GM23338 (cell line): Measurements from ENCODE around the gene PNPT1. TPM values are rescaled to one million over a fixed set of nuclear protein-coding genes. Genes with fewer than 3 reads are reported as not detected.

Experiments
- ATAC-seq: fragments of 200-7000 bp; cut with Tn5 transposase; 3 replicates; pipeline ENCODE4 v1.9.1; 2020
- DNase-seq: peaks from one replicate; pipeline ENCODE4 v3.0.0-alpha.2; 2015; ENCODE audit warnings: low spot score
- H2AFZ ChIP-seq: fragments of 200-600 bp; sonication (generic); 2 replicates; pipeline ENCODE4 v1.8.0; 2016; ENCODE audit warnings: antibody characterized with exemption, mild to moderate bottlenecking, moderate library complexity
- H3F3A ChIP-seq: fragments of 200-600 bp; sonication (generic); replicated peaks from 2 replicates; pipeline ENCODE4 v1.8.0; 2017; ENCODE audit warnings: antibody characterized with exemption, mixed run types, low read depth
- H3K27ac ChIP-seq: fragments of 200-600 bp; sonication (generic); 2 replicates; pipeline ENCODE4 v1.6.1; 2016; ENCODE audit warnings: low read depth
- H3K27me3 ChIP-seq: fragments of 200-600 bp; sonication (generic); 2 replicates; pipeline ENCODE4 v1.8.0; 2016; ENCODE audit warnings: mild to moderate bottlenecking, mixed run types, moderate library complexity; ENCODE audit not compliant: insufficient read depth
- H3K36me3 ChIP-seq: fragments of 200-600 bp; sonication (generic); 2 replicates; pipeline ENCODE4 v1.8.0; 2016; ENCODE audit warnings: mild to moderate bottlenecking; ENCODE audit not compliant: insufficient read depth
- H3K4me1 ChIP-seq: fragments of 200-600 bp; sonication (generic); 2 replicates; pipeline ENCODE4 v1.8.0; 2016; ENCODE audit warnings: mild to moderate bottlenecking, moderate library complexity; ENCODE audit not compliant: insufficient read depth
- H3K4me2 ChIP-seq: fragments of 200-600 bp; sonication (generic); 2 replicates; pipeline ENCODE4 v1.7.1; 2017; ENCODE audit warnings: mixed run types
- H3K4me3 ChIP-seq: fragments of 200-600 bp; sonication (generic); 2 replicates; pipeline ENCODE4 v1.6.1; 2016; ENCODE audit warnings: mixed run types
- H3K79me2 ChIP-seq: fragments of 200-600 bp; sonication (generic); replicated peaks from 2 replicates; pipeline ENCODE4 v1.8.0; 2017; ENCODE audit warnings: mild to moderate bottlenecking; ENCODE audit not compliant: insufficient read depth
- H3K9me2 ChIP-seq: fragments of 200-600 bp; sonication (generic); 2 replicates; pipeline ENCODE4 v1.8.0; 2017; ENCODE audit not compliant: insufficient read depth
- H4K20me1 ChIP-seq: fragments of 200-600 bp; sonication (generic); replicated peaks from 2 replicates; pipeline ENCODE4 v1.8.0; 2017; ENCODE audit warnings: mild to moderate bottlenecking; ENCODE audit not compliant: insufficient read depth
- H3K27ac Mint-ChIP-seq: 2 replicates; pipeline ENCODE4 v1.8.0; 2020; ENCODE audit warnings: inconsistent platforms, mild to moderate bottlenecking, moderate library complexity, mixed read lengths
- H3K27me3 Mint-ChIP-seq: 3 replicates; pipeline ENCODE4 v1.8.0; 2022; ENCODE audit warnings: low read depth, mild to moderate bottlenecking, moderate library complexity, mixed read lengths, inconsistent platforms; ENCODE audit not compliant: insufficient read depth, poor library complexity
- H3K36me3 Mint-ChIP-seq: 3 replicates; pipeline ENCODE4 v1.8.0; 2021; ENCODE audit warnings: low read depth, mild to moderate bottlenecking, inconsistent platforms, moderate library complexity, mixed read lengths
- H3K4me1 Mint-ChIP-seq: 3 replicates; pipeline ENCODE4 v1.8.0; 2020; ENCODE audit warnings: mild to moderate bottlenecking, inconsistent platforms, mixed read lengths
- H3K4me3 Mint-ChIP-seq: 3 replicates; pipeline ENCODE4 v1.8.0; 2021; ENCODE audit warnings: moderate library complexity, mild to moderate bottlenecking, inconsistent platforms, mixed read lengths
- H3K9me3 Mint-ChIP-seq: 3 replicates; pipeline ENCODE4 v1.8.0; 2020; ENCODE audit warnings: moderate library complexity, mild to moderate bottlenecking, inconsistent platforms, mixed read lengths
- CREB1 ChIP-seq: fragments of 250-450 bp; sonication (Bioruptor Pico); IDR thresholded peaks from 2 replicates; pipeline ENCODE4 v1.5.0; 2020; ENCODE audit warnings: low read depth, mild to moderate bottlenecking, moderate library complexity
- ETS1 ChIP-seq: IDR thresholded peaks from 2 replicates; pipeline ENCODE4 v1.6.1; 2016; ENCODE audit warnings: antibody characterized with exemption
- EZH2 ChIP-seq: fragments of 200-600 bp; sonication (generic); IDR thresholded peaks from one replicate; pipeline ENCODE4 v1.8.0; 2017; ENCODE audit warnings: antibody characterized with exemption, mild to moderate bottlenecking, low read depth; ENCODE audit not compliant: unreplicated experiment
- EZH2phosphoT487 ChIP-seq: fragments of 200-600 bp; sonication (generic); IDR thresholded peaks from one replicate; pipeline ENCODE4 v1.8.1; 2018; ENCODE audit warnings: antibody characterized with exemption; ENCODE audit not compliant: unreplicated experiment
- JUNB ChIP-seq: IDR thresholded peaks from one replicate; pipeline ENCODE4 v1.6.1; 2016; ENCODE audit warnings: antibody characterized with exemption; ENCODE audit not compliant: unreplicated experiment
- NANOG ChIP-seq: IDR thresholded peaks from 2 replicates; pipeline ENCODE4 v1.6.1; 2016; ENCODE audit warnings: antibody characterized with exemption, borderline replicate concordance
- POLR2AphosphoS5 ChIP-seq: IDR thresholded peaks from 2 replicates; pipeline ENCODE4 v1.6.1; 2016; ENCODE audit warnings: antibody characterized with exemption, low read depth
- STAT1 ChIP-seq: IDR thresholded peaks from one replicate; pipeline ENCODE4 v1.6.1; 2016; ENCODE audit warnings: antibody characterized with exemption; ENCODE audit not compliant: unreplicated experiment
- ZNF114 ChIP-seq: fragments of 250-450 bp; sonication (Bioruptor Pico); IDR thresholded peaks from 2 replicates; pipeline ENCODE4 v1.5.0; 2020; ENCODE audit warnings: mild to moderate bottlenecking, moderate library complexity
- ZNF331 ChIP-seq: fragments of 250-450 bp; sonication (Bioruptor Pico); IDR thresholded peaks from 2 replicates; pipeline ENCODE4 v1.5.0; 2020; ENCODE audit warnings: low read depth, mild to moderate bottlenecking, moderate library complexity
- polyA plus RNA-seq: library from polyadenylated mRNA; unstranded; fragments of >200 nt; fragmentation: Nextera tagmentation; extraction: Ambion mirVana; gene quantifications from 2 replicates; pipeline ENCODE4 v1.2.1, GENCODE V29; 2016
- total RNA-seq: library from RNA; depleted of rRNA; stranded (reverse); fragments of >200 nt; shearing (Covaris generic); gene quantifications from 2 replicates; pipeline ENCODE4 v1.2.3, GENCODE V29; 2014
- TF ChIP-seq, protein P1 (sequence below): fragments of 250-450 bp; sonication (Bioruptor Pico); IDR thresholded peaks from 2 replicates; pipeline ENCODE4 v1.5.0; 2020; ENCODE audit warnings: mild to moderate bottlenecking, moderate library complexity
- TF ChIP-seq, protein P2 (sequence below): IDR thresholded peaks from one replicate; pipeline ENCODE4 v1.6.1; 2018; ENCODE audit warnings: antibody characterized with exemption; ENCODE audit not compliant: unreplicated experiment
- TF ChIP-seq, protein P3 (sequence below), 2 experiments: fragments of 200-600 bp in 1 of 2; sonication (generic) in 1 of 2; conservative IDR thresholded peaks; 2 replicates each; pipeline versions ENCODE4 v1.5.1 to v1.6.1; 2016 to 2017; ENCODE audit warnings: antibody characterized with exemption in 2 of 2, low read depth in 2 of 2, mild to moderate bottlenecking in 2 of 2, moderate library complexity in 1 of 2

Gene PNPT1
- total and polyA plus RNA-seq, 2 experiments from 2014 or later = 31.1 to 34.6 TPM

DNA sequence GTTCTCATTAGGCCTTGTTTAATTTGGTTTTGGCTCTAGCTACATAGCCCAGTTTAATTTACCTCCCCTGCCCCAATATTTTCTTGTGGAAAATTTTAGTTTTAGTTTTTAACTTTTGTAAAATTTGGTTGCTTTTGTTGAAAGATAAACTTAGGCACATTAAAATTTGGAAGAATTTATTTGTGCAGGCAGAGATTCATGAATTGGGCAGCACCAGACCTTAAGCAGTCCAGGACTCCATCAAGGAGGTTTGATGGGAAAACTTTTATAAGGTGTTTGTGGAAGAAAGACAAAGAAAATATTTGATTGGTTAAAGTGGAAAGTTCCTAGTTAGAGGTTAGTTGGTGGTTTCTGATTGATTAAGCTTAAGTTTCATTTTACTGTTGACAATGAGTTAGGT, 16.4 kb upstream of the PNPT1 start:
- Histone ChIP-seq H4K20me1 (no peaks in the 10 kb centered on the region), H3K79me2 (no peaks in the 10 kb centered on the region), H3F3A (no peaks in the 10 kb centered on the region), H2AFZ (no peak overlapping the region; the same call in 1 of the 2 replicates), H3K27ac (no peak overlapping the region), H3K9me2 (no peaks in the 10 kb centered on the region), H3K4me1 (peaks cover 14% of the 10 kb centered on the region; the same call in 1 of the 2 replicates), H3K4me3 (no peak overlapping the region), H3K4me2 (no peak overlapping the region), H3K27me3 (no peaks in the 10 kb centered on the region), H3K36me3 (no peaks in the 10 kb centered on the region)
- DNase-seq (no peak), ATAC-seq (no peak)
- peaks cover 12% of the 10 kb centered on the region; the same call in 2 of the 3 replicates for H3K4me1 Mint-ChIP-seq
- H3K27ac Mint-ChIP-seq = no peak overlapping the region
- H3K9me3 Mint-ChIP-seq = no peaks in the 10 kb centered on the region; the same call in 2 of the 3 replicates
- TF ChIP-seq ETS1 (no peak), NANOG (no peak), POLR2AphosphoS5 (no peak), EZH2 (no peak), CREB1 (no peak), ZNF114 (CRISPR knock-in tag) (no peak), ZNF331 (CRISPR knock-in tag) (no peak), EZH2phosphoT487 (no peak), STAT1 (no peak), JUNB (no peak)
- TF ChIP-seq, protein P1, sequence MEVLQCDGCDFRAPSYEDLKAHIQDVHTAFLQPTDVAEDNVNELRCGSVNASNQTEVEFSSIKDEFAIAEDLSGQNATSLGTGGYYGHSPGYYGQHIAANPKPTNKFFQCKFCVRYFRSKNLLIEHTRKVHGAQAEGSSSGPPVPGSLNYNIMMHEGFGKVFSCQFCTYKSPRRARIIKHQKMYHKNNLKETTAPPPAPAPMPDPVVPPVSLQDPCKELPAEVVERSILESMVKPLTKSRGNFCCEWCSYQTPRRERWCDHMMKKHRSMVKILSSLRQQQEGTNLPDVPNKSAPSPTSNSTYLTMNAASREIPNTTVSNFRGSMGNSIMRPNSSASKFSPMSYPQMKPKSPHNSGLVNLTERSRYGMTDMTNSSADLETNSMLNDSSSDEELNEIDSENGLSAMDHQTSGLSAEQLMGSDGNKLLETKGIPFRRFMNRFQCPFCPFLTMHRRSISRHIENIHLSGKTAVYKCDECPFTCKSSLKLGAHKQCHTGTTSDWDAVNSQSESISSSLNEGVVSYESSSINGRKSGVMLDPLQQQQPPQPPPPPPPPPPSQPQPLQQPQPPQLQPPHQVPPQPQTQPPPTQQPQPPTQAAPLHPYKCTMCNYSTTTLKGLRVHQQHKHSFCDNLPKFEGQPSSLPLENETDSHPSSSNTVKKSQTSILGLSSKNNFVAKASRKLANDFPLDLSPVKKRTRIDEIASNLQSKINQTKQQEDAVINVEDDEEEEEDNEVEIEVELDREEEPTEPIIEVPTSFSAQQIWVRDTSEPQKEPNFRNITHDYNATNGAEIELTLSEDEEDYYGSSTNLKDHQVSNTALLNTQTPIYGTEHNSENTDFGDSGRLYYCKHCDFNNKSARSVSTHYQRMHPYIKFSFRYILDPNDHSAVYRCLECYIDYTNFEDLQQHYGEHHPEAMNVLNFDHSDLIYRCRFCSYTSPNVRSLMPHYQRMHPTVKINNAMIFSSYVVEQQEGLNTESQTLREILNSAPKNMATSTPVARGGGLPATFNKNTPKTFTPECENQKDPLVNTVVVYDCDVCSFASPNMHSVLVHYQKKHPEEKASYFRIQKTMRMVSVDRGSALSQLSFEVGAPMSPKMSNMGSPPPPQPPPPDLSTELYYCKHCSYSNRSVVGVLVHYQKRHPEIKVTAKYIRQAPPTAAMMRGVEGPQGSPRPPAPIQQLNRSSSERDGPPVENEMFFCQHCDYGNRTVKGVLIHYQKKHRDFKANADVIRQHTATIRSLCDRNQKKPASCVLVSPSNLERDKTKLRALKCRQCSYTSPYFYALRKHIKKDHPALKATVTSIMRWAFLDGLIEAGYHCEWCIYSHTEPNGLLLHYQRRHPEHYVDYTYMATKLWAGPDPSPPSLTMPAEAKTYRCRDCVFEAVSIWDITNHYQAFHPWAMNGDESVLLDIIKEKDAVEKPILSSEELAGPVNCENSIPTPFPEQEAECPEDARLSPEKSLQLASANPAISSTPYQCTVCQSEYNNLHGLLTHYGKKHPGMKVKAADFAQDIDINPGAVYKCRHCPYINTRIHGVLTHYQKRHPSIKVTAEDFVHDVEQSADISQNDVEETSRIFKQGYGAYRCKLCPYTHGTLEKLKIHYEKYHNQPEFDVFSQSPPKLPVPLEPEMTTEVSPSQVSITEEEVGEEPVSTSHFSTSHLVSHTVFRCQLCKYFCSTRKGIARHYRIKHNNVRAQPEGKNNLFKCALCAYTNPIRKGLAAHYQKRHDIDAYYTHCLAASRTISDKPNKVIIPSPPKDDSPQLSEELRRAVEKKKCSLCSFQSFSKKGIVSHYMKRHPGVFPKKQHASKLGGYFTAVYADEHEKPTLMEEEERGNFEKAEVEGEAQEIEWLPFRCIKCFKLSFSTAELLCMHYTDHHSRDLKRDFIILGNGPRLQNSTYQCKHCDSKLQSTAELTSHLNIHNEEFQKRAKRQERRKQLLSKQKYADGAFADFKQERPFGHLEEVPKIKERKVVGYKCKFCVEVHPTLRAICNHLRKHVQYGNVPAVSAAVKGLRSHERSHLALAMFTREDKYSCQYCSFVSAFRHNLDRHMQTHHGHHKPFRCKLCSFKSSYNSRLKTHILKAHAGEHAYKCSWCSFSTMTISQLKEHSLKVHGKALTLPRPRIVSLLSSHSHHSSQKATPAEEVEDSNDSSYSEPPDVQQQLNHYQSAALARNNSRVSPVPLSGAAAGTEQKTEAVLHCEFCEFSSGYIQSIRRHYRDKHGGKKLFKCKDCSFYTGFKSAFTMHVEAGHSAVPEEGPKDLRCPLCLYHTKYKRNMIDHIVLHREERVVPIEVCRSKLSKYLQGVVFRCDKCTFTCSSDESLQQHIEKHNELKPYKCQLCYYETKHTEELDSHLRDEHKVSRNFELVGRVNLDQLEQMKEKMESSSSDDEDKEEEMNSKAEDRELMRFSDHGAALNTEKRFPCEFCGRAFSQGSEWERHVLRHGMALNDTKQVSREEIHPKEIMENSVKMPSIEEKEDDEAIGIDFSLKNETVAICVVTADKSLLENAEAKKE = no peak
- TF ChIP-seq, protein P2, sequence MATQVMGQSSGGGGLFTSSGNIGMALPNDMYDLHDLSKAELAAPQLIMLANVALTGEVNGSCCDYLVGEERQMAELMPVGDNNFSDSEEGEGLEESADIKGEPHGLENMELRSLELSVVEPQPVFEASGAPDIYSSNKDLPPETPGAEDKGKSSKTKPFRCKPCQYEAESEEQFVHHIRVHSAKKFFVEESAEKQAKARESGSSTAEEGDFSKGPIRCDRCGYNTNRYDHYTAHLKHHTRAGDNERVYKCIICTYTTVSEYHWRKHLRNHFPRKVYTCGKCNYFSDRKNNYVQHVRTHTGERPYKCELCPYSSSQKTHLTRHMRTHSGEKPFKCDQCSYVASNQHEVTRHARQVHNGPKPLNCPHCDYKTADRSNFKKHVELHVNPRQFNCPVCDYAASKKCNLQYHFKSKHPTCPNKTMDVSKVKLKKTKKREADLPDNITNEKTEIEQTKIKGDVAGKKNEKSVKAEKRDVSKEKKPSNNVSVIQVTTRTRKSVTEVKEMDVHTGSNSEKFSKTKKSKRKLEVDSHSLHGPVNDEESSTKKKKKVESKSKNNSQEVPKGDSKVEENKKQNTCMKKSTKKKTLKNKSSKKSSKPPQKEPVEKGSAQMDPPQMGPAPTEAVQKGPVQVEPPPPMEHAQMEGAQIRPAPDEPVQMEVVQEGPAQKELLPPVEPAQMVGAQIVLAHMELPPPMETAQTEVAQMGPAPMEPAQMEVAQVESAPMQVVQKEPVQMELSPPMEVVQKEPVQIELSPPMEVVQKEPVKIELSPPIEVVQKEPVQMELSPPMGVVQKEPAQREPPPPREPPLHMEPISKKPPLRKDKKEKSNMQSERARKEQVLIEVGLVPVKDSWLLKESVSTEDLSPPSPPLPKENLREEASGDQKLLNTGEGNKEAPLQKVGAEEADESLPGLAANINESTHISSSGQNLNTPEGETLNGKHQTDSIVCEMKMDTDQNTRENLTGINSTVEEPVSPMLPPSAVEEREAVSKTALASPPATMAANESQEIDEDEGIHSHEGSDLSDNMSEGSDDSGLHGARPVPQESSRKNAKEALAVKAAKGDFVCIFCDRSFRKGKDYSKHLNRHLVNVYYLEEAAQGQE = no peak
- TF ChIP-seq, protein P3, sequence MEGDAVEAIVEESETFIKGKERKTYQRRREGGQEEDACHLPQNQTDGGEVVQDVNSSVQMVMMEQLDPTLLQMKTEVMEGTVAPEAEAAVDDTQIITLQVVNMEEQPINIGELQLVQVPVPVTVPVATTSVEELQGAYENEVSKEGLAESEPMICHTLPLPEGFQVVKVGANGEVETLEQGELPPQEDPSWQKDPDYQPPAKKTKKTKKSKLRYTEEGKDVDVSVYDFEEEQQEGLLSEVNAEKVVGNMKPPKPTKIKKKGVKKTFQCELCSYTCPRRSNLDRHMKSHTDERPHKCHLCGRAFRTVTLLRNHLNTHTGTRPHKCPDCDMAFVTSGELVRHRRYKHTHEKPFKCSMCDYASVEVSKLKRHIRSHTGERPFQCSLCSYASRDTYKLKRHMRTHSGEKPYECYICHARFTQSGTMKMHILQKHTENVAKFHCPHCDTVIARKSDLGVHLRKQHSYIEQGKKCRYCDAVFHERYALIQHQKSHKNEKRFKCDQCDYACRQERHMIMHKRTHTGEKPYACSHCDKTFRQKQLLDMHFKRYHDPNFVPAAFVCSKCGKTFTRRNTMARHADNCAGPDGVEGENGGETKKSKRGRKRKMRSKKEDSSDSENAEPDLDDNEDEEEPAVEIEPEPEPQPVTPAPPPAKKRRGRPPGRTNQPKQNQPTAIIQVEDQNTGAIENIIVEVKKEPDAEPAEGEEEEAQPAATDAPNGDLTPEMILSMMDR (conservative IDR thresholded peaks at IDR 0.05; ENCODE audit: low read depth in 2 of 2) = no peak
- no peak overlapping the region for H3K4me3 Mint-ChIP-seq
- H3K27me3 Mint-ChIP-seq = peaks cover 2% of the 10 kb centered on the region
- no peaks in the 10 kb centered on the region for H3K36me3 Mint-ChIP-seq
